Umbilical cord (tissue), 2 donors: ENCODE data around the gene SLC35F4. TPM values are rescaled to one million over a fixed set of nuclear protein-coding genes. Genes with fewer than 3 reads are reported as not detected.
"Not testable (repeated sequence)": the region's sequence is repeated elsewhere in the genome, so short reads cannot be mapped to it uniquely, and the experiment has no call there.

Experiments used
- DNase-seq: peaks from one replicate; pipeline ENCODE4 v3.0.0-alpha.2; 2015; ENCODE audit warnings: low spot score
- total RNA-seq: library from RNA; depleted of rRNA; stranded (reverse); fragments of >200 nt; gene quantifications from one replicate; pipeline ENCODE4 v1.2.3, GENCODE V29; 2014; ENCODE audit warnings: low replicate concordance; ENCODE audit not compliant: insufficient read depth

Gene SLC35F4
- total RNA-seq, 1 donor from 2014 or later, result 1.2 TPM

DNA sequence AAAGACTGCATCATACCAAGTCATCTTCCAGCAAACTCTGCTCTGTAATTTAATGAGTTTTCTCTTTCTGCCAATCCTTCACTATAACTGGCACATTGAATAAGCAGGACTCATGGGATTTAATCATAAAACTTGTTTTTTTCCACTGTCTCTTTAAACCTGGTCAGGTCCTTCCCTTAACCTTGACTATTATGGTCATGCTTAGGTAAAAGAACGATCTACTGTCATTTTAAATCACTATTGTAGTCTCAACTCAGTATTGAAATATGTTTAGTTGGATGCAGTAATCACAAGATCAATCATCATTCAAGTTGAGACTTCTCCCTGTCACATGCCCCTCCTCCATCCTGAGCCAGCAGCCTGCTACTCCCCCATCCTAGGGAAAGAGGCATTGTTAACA is 56.1 kb downstream of the SLC35F4 start:
- DNase-seq, result no peak

- DNase-seq, result no peak
Observed at GRCh38 chr14:57797160-57797559, 68.7 kb downstream of the SLC35F4 start.

DNA sequence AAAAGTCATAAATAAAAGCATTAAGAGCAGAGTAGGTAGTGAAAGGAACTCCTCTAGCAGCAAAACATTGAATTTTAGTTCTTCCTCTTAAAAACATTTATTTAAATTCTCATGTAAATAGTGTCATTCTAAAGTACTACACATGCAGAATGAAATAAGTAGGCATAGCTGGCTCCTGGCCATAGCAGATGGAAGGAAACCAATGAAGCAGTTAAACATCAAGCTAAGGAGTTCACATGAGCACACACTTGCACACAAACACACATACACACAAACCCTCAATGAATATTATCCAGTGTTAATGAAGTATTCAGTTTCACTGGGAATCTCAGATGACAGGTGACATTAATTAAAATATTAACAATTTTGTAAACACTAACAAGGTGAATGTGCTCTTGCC is 69.3 kb downstream of the SLC35F4 start:
- DNase-seq, result no peak

- DNase-seq, result no peak
Observed at GRCh38 chr14:57785058-57785457, 80.8 kb downstream of the SLC35F4 start.

GRCh38 chr14:57771801-57772200 is 94.1 kb downstream of the SLC35F4 start:
- DNase-seq, result peak; percentile 95

DNA sequence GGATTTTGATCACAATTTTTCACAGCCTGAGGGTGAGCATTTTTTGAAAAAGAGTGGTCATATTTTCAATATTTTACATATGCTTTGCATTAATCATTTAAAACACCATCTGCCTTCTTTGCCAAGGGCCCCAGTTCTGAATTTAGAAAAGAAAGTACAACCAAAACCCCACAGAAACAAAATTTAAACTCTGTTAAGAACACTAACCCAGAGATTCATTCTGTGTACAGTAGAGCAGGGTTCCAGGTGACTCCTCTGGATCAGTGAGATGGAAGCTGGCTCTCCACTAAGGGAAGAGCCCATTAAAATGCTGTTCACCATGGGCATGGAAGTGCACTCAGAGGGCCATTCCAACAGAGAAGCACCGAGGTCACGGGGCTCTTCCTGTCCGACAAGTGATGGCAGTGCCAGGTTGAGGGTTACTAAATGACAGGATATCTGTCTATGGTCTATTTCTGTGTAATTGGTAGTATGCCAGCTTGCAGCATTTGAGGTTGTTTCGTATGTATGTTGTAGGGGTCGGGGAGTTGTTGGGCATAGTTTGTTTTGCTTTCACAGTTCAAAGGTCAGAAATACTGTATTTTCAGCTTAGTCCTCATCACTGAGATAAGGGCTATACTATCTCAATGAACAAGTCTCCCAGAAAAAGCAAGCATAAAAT is 95.9 kb downstream of the SLC35F4 start:
- no peak for DNase-seq

GRCh38 chr14:57761800-57762199 is 104.1 kb downstream of the SLC35F4 start:
- peak; percentile 76 for DNase-seq

DNA sequence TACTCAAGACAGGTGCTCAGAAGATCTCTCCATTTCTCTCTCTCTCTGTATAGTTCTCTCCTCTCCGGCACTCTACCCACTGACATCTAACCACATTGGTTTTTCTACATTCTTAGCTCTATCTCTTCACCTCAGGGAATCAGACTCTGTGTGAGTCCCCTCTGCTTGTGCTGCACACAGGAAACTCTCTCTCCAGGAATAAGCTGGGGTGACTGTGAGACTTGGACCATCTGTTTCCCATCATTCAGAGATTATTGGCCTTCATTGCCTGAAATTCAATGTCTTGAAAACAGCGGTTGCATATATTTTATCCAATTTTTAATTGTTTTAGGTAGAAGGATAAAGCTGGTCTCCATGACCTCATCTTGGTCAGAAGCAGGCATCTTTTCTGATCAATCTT is 105.0 kb downstream of the SLC35F4 start:
- DNase-seq, result no peak

DNA sequence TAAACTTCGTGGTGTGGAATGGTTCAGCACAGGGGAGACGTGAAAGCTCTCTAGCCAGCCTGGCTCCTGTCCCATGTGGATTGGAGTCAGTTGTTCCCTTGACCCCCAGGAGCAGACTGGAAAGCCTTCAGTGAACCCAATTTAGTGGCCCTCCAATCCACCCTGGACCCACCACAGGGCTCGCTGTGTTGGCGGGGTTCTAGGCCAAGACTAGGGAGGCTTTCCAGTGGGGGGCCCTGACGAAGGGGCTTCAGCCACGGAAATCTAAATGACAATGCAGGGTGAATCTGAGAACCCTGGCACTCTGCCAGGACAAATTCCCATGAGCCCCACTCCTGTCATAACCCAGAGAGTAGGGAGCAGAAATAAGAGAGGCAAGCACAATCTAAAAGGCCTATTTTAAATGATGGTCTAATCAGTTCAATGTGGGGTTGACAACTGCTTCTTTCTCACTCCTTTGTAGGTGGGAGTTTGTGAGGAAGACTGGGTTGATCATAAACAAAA is 110.8 kb downstream of the SLC35F4 start:
- DNase-seq, result no peak

GRCh38 chr14:57754527-57754926 is 111.4 kb downstream of the SLC35F4 start:
- no peak for DNase-seq

DNA sequence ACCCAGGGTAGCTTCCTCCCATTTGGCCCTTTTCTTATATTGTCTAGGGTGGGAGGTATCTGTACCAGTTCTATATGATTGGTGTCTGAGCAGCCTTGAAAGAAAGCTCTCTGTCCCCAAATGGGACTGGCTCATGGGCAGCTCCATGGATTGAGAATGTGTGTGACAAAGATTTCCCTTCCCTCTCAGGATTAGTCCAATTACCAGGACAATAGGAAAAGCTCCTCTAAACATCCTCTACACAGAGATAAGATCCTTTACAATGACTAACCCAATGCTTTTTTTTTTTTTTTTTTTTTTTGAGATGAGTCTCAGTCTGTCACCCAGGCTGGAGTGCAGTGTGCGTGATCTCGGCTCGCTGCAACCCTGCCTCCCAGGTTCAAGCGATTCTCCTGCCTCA is 112.1 kb downstream of the SLC35F4 start:
- no peak for DNase-seq

- DNase-seq, result not testable (repeated sequence)
Observed at GRCh38 chr14:57752142-57752695, 113.7 kb downstream of the SLC35F4 start.

DNA sequence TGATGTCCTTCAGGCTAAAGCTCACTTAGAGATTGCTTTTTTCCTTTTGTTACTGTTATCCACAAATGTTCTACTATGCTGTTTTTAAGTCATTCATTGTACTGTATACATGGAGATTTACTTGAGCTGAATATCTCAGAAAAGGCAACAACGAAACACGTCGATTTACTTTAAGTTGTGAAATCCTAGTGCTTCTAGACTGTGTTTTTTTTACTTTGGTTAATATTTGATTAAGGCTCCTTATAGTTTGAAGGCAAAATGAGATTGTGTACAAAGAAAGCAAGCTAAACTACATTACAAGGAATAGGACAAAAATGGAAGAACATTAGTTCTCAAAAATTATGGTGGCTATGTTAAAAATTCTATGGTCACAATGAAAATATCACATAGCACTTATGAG is 114.5 kb downstream of the SLC35F4 start:
- no peak for DNase-seq

GRCh38 chr14:57749267-57749666 is 116.6 kb downstream of the SLC35F4 start:
- DNase-seq, result no peak

GRCh38 chr14:57748279-57748678 is 117.6 kb downstream of the SLC35F4 start:
- no peak for DNase-seq

DNA sequence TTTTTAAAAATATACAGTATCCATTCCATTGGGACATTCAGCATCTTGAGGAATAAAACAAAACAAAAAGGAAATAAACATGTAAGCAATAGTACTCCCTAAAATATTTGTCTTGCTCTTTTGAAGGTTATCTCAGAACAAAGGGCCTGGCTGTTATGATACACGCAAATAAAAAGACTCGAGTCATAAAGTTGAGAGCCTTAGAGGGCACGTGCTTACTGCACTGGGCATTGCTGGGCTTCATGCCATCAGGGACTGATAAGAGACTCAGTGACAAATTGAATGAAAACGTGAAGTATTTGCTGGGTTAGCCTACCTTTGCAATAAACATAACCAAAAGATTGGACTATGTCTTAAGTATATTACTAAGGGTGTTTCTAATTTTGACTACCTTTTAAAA is 118.9 kb downstream of the SLC35F4 start:
- no peak for DNase-seq

GRCh38 chr14:57746563-57746962 is 119.3 kb downstream of the SLC35F4 start:
- no peak for DNase-seq

DNA sequence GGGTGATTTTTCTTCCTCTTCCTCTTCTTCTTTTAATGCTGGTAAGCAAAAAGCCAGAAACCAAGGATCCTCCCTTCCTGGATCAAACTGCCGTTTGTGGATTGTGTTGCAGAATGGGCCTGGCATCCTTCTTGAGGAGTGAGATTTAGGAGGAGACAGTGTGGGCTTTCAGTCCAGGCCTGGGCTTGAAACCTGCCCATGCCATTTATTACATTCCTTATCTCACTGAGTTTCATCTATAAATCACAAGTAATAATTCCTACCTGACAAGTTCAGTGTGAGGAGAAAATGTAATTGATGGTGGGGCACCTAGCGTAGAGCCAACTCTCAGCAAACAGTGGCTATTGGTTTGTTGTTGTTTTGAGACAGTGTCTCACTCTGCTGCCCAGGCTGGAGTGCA is 126.4 kb downstream of the SLC35F4 start:
- peak; percentile 70 for DNase-seq

- no peak for DNase-seq
Observed at GRCh38 chr14:57737598-57737997, 128.3 kb downstream of the SLC35F4 start.

- DNase-seq, result no peak
Observed at GRCh38 chr14:57736391-57736790, 129.5 kb downstream of the SLC35F4 start.

DNA sequence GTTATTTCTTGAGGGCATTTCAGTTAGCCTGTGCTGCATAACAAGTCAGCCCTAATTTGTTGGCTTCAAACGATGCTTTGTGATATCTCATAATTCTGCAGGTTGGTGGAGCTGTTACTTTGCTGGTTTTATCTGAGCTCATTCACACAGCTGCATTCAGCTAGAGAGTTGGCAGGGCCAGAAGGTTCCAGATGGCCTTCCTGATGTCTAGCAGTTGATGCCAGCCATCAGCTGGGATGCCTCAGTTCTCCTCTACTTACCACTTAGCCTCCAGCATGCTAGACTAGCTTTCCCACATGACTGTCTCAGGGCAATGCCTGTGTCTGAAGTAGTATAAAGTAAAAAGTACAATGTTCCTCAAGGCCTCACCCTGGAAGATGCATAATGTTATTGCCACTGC is 130.6 kb downstream of the SLC35F4 start:
- no peak for DNase-seq

DNA sequence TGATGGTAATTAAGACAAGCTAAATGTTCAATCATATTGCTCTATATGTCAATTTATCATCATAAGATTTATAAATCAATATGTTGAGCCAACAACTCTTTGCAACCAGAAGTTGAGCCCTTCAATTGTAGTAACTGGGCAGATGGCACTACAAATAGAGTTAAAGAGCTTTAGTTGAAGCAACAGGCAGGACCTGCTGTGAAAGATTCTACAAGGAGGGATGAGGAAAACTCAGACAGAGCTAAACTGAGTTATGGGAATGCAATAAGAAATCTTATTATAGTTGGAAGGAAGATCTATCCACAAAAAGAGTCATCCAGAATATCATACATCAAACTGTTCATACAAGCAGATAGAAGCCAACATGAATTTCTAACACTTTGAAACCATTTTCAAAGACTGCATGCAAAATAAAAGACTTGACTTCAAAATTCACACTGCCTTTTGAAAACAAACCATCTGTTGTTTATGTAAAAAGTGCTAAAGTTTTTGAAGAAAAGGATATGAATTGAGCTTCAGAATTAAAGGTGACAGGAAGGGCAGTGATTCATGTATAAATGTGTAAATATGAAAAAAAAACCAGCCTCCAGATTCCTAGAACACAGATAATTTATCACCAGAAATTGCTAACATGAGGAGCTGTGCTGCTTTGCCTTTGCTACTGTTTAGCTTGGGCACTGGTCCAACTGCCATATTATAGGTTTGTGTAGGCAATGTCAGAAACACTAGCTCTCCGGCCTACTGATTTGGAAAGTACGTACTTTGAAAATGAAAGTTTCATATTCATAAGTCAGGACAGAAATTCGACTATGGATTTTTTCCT is 133.2 kb downstream of the SLC35F4 start:
- peak; percentile 80 for DNase-seq
